ENCODE data around the gene MAP7.

DNA sequence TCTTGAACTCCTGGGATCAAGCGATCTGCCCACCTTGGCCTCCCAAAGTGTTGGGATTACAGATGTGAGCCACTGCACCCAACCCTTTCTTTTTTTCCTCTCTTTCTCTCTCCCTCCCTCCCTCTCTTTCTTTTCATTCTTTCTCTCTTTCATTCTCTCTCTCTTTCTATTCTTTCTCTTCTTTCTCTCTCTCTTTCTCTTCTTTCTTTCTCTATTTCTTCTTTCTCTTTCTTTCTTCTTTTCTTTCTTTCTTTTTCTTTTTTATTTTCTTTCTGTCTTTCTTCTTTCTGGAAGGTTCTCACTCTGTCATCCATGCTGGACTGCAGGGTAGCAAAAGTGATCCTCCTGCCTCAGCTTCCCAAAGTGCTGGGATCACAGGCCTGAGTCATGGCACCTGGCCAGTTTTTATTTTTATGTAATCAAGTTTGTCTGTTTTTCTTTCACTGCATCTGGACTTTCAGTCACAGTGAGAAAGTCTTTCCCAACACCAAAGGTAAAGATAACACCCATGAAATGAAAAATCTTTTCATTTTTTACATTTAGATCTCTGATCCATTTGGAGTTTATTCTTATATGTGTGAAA is 240.4 kb downstream of the MAP7 start:
- TF ChIP-seq, protein P1, sequence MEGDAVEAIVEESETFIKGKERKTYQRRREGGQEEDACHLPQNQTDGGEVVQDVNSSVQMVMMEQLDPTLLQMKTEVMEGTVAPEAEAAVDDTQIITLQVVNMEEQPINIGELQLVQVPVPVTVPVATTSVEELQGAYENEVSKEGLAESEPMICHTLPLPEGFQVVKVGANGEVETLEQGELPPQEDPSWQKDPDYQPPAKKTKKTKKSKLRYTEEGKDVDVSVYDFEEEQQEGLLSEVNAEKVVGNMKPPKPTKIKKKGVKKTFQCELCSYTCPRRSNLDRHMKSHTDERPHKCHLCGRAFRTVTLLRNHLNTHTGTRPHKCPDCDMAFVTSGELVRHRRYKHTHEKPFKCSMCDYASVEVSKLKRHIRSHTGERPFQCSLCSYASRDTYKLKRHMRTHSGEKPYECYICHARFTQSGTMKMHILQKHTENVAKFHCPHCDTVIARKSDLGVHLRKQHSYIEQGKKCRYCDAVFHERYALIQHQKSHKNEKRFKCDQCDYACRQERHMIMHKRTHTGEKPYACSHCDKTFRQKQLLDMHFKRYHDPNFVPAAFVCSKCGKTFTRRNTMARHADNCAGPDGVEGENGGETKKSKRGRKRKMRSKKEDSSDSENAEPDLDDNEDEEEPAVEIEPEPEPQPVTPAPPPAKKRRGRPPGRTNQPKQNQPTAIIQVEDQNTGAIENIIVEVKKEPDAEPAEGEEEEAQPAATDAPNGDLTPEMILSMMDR (conservative IDR thresholded peaks at IDR 0.05), result no peak
- no peak for TF ChIP-seq ZFX (IDR thresholded peaks at IDR 0.05)
